ENCODE results near the gene TNS3.

The TNS3 gene

GRCh38 chr7:47474937-47475879, 106.7 kb downstream of the TNS3 start:
- Histone ChIP-seq H3K23ac (ENCODE audit: low read length in 2 of 2) (peak overlapping the region in 1 of 2 experiments; percentile 78), H4K91ac (ENCODE audit: low read length) (peak overlapping the region; percentile 79), H3K4me2 (ENCODE audit: low read length, poor library complexity, severe bottlenecking) (no peak overlapping the region), H3K36me3 (ENCODE audit: control insufficient read depth in 1 of 2, insufficient read depth in 2 of 2, low read depth in 1 of 2, low read length in 2 of 2) (peaks cover 0 to 43% of the 10 kb centered on the region in 2 experiments), H3K4me3 (ENCODE audit: insufficient read depth in 1 of 2, low read depth in 1 of 2, low read length in 2 of 2) (no peak overlapping the region), H3K14ac (ENCODE audit: low read length in 2 of 2) (peak overlapping the region in 1 of 2 experiments; percentile 90), H2BK15ac (ENCODE audit: low read depth, poor library complexity, severe bottlenecking) (peak overlapping the region; percentile 37), H2AFZ (ENCODE audit: low read depth, low read length) (no peak overlapping the region), H2BK12ac (ENCODE audit: low read length in 2 of 2) (peak overlapping the region; percentile 65 to 70), H2BK120ac (ENCODE audit: low read depth, low read length) (no peak overlapping the region), H4K8ac (ENCODE audit: low read length) (peak overlapping the region; percentile 96), H2BK5ac (ENCODE audit: low read depth, low read length, poor library complexity, severe bottlenecking) (no peak overlapping the region), H3K18ac (ENCODE audit: low read depth in 1 of 2, low read length in 2 of 2) (peak overlapping the region; percentile 92 to 97), H3K27ac (ENCODE audit: low read length, poor library complexity, severe bottlenecking) (peak overlapping the region; percentile 11), H2AK5ac (ENCODE audit: low read length, severe bottlenecking) (peak overlapping the region; percentile 76), H3K9ac (ENCODE audit: low read length) (no peak overlapping the region), H3K4ac (ENCODE audit: low read depth in 1 of 2, low read length in 2 of 2) (peak overlapping the region; percentile 83 to 92), H3K27me3 (ENCODE audit: control insufficient read depth in 1 of 2, insufficient read depth in 1 of 2, low read length in 2 of 2) (peaks cover 0 to 6% of the 10 kb centered on the region in 2 experiments), H3K4me1 (ENCODE audit: control insufficient read depth, insufficient read depth, low read depth, low read length) (peaks cover 63% of the 10 kb centered on the region), H3K79me1 (replicated peaks; ENCODE audit: low read length, poor library complexity, severe bottlenecking) (peaks cover 44% of the 10 kb centered on the region), H3K9me3 (ENCODE audit: control insufficient read depth, low read length) (no peaks in the 10 kb centered on the region)
- 50% methylated on average over 24 of the region's 24 CpGs for WGBS
- DNase-seq, result peak; percentile 99

DNA sequence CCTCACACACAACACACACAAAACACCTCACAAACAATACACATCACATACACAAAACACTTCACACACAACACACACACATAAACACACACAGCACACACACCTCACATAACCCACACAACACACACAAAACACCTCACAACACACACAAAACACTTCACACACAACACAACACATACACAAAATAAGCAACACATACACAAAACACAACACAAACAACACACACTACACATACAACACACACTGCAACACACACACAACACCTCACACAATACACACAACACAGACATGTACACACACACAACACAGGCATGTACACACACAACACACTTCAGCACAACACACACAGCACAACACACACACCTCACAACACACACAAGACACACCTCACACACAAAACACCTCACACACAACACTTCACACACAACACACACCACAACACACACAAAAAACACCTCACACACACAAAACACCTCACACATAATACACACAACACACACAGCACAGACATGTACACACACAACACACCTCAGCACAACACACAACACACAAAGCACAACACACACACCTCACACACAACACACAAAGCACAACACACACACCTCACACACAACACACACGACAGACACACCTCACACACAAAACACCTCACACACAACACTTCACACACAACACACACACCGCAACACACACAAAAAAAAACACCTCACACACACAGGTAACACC, 107.5 kb downstream of the TNS3 start:
- H3K9ac ChIP-seq (ENCODE audit: low read length), result no peak overlapping the region
- H4K91ac ChIP-seq (ENCODE audit: low read length), result peak overlapping the region; percentile 45
- no peaks in the 10 kb centered on the region for H3K9me3 ChIP-seq (ENCODE audit: control insufficient read depth, low read length)
- no peak overlapping the region for H2BK120ac ChIP-seq (ENCODE audit: low read depth, low read length)
- H4K8ac ChIP-seq (ENCODE audit: low read length), result peak overlapping the region; percentile 96
- no peak overlapping the region for H3K27ac ChIP-seq (ENCODE audit: low read length, poor library complexity, severe bottlenecking)
- peak overlapping the region; percentile 59 to 70 for H2BK12ac ChIP-seq (ENCODE audit: low read length in 2 of 2)
- 91% methylated on average over 2 of the region's 2 CpGs for WGBS
- H3K4ac ChIP-seq (ENCODE audit: low read depth in 1 of 2, low read length in 2 of 2), result peak overlapping the region; percentile 19 to 92
- H2AFZ ChIP-seq (ENCODE audit: low read depth, low read length), result no peak overlapping the region
- no peak overlapping the region for H2BK5ac ChIP-seq (ENCODE audit: low read depth, low read length, poor library complexity, severe bottlenecking)
- no peak overlapping the region for H3K4me3 ChIP-seq (ENCODE audit: insufficient read depth in 1 of 2, low read depth in 1 of 2, low read length in 2 of 2)
- H2BK15ac ChIP-seq (ENCODE audit: low read depth, poor library complexity, severe bottlenecking), result no peak overlapping the region
- peak overlapping the region in 1 of 2 experiments; percentile 90 for H3K14ac ChIP-seq (ENCODE audit: low read length in 2 of 2)
- no peak overlapping the region for H3K4me2 ChIP-seq (ENCODE audit: low read length, poor library complexity, severe bottlenecking)
- H3K23ac ChIP-seq (ENCODE audit: low read length in 2 of 2), result peak overlapping the region in 1 of 2 experiments; percentile 66
- peaks cover 59% of the 10 kb centered on the region for H3K4me1 ChIP-seq (ENCODE audit: control insufficient read depth, insufficient read depth, low read depth, low read length)
- peak; percentile 52 for DNase-seq
- H3K18ac ChIP-seq (ENCODE audit: low read depth in 1 of 2, low read length in 2 of 2), result peak overlapping the region; percentile 85 to 97
- peaks cover 38% of the 10 kb centered on the region for H3K79me1 ChIP-seq (replicated peaks; ENCODE audit: low read length, poor library complexity, severe bottlenecking)
- H3K27me3 ChIP-seq (ENCODE audit: control insufficient read depth in 1 of 2, insufficient read depth in 1 of 2, low read length in 2 of 2), result peaks cover 0 to 6% of the 10 kb centered on the region in 2 experiments
- H2AK5ac ChIP-seq (ENCODE audit: low read length, severe bottlenecking), result peak overlapping the region; percentile 76
- H3K36me3 ChIP-seq (ENCODE audit: control insufficient read depth in 1 of 2, insufficient read depth in 2 of 2, low read depth in 1 of 2, low read length in 2 of 2), result peaks cover 0 to 35% of the 10 kb centered on the region in 2 experiments

- H3K14ac ChIP-seq (ENCODE audit: low read length in 2 of 2), result no peak overlapping the region
- no peak overlapping the region for H3K9ac ChIP-seq (ENCODE audit: low read length)
- 82% methylated on average over 5 of the region's 6 CpGs for WGBS
- no peak overlapping the region for H3K27ac ChIP-seq (ENCODE audit: low read length, poor library complexity, severe bottlenecking)
- no peak overlapping the region for H3K4me2 ChIP-seq (ENCODE audit: low read length, poor library complexity, severe bottlenecking)
- H3K79me1 ChIP-seq (replicated peaks; ENCODE audit: low read length, poor library complexity, severe bottlenecking), result peaks cover 33% of the 10 kb centered on the region
- no peak for DNase-seq
- H2AK5ac ChIP-seq (ENCODE audit: low read length, severe bottlenecking), result peak overlapping the region; percentile 76
- H3K4me1 ChIP-seq (ENCODE audit: control insufficient read depth, insufficient read depth, low read depth, low read length), result peaks cover 54% of the 10 kb centered on the region
- no peak overlapping the region for H4K8ac ChIP-seq (ENCODE audit: low read length)
- H2AFZ ChIP-seq (ENCODE audit: low read depth, low read length), result no peak overlapping the region
- peaks cover 0 to 28% of the 10 kb centered on the region in 2 experiments for H3K36me3 ChIP-seq (ENCODE audit: control insufficient read depth in 1 of 2, insufficient read depth in 2 of 2, low read depth in 1 of 2, low read length in 2 of 2)
- H3K18ac ChIP-seq (ENCODE audit: low read depth in 1 of 2, low read length in 2 of 2), result peak overlapping the region; percentile 85 to 97
- H4K91ac ChIP-seq (ENCODE audit: low read length), result no peak overlapping the region
- no peak overlapping the region for H2BK120ac ChIP-seq (ENCODE audit: low read depth, low read length)
- peaks cover 0 to 6% of the 10 kb centered on the region in 2 experiments for H3K27me3 ChIP-seq (ENCODE audit: control insufficient read depth in 1 of 2, insufficient read depth in 1 of 2, low read length in 2 of 2)
- H3K9me3 ChIP-seq (ENCODE audit: control insufficient read depth, low read length), result no peaks in the 10 kb centered on the region
- no peak overlapping the region for H2BK5ac ChIP-seq (ENCODE audit: low read depth, low read length, poor library complexity, severe bottlenecking)
- no peak overlapping the region for H3K23ac ChIP-seq (ENCODE audit: low read length in 2 of 2)
- H2BK12ac ChIP-seq (ENCODE audit: low read length in 2 of 2), result peak overlapping the region; percentile 59 to 61
- H2BK15ac ChIP-seq (ENCODE audit: low read depth, poor library complexity, severe bottlenecking), result no peak overlapping the region
- no peak overlapping the region for H3K4me3 ChIP-seq (ENCODE audit: insufficient read depth in 1 of 2, low read depth in 1 of 2, low read length in 2 of 2)
- H3K4ac ChIP-seq (ENCODE audit: low read depth in 1 of 2, low read length in 2 of 2), result peak overlapping the region in 1 of 2 experiments; percentile 19
Measured at GRCh38 chr7:47473499-47474210, 108.3 kb downstream of the TNS3 start.

Measured in mesenchymal stem cell (in vitro differentiated cells and primary cell).